Renal pelvis (tissue), 4 donors: ENCODE results near the gene TMEM238. TPM values are rescaled to one million over a fixed set of nuclear protein-coding genes. Genes with fewer than 3 reads are reported as not detected.
A peak's percentile ranks its signal among the peaks of the same experiment; 100 is the strongest.

Experiments
- DNase-seq: peaks from one replicate; pipeline ENCODE4 v3.0.0-alpha.2; 2013
- polyA plus RNA-seq, 3 donors: library from polyadenylated mRNA; unstranded; fragments of 120-200 nt; gene quantifications; one replicate each; pipeline ENCODE4 v1.2.1, GENCODE V29; 2013; ENCODE audit not compliant: insufficient read length in 3 of 3

The TMEM238 gene
- polyA plus RNA-seq, 3 donors = 0.61 to 1.2 (median 0.91) TPM

- peak; percentile 95 for DNase-seq
These were observed 1.0 kb upstream of the TMEM238 start for GRCh38 chr19:55384920-55385723.

DNA sequence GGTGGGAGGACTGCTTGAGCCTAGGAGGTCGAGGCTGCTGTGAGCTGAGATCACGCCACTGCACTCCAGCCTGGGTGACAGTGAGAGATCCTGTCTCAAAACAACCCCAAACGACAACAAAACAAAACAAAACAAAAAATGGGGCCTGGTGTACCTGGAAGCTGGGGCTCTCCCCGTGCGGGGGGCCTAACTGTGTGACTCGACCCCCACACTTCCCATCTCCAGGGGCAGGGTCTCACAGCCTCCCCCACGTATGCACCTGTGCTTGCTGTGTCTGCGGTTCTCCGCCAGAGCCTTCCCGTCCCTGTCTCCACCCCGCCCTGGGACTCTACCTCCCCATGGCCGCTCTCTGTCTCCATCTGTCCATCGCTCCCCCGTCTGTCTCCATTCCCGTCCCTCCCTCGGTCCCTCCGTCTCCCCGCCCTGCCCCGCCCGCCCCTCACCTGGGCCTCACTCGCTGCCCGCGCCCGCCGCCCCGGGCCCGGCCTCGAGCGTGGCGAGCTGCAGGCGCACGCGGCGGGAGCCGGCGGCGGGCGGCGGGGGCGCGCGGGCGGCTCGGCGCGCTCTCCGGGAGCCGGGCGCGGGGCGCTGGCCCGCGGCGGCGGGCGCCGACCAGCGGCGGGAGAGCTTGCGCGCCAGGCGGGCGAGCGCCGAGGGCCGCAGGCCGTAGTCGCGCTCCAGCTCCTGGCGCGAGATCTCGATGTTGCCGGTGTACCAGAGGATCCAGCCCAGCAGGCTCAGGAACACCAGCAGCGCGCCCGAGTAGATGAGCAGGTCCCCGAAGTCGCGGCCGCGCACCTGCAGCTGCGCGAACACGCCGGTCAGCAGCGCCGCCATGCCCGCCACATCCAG is 587 bp downstream of the TMEM238 start:
- no peak for DNase-seq

- DNase-seq = no peak
These were observed 1.5 kb downstream of the TMEM238 start for GRCh38 chr19:55382522-55383054.

GRCh38 chr19:55382013-55382412 is 2.1 kb downstream of the TMEM238 start:
- no peak for DNase-seq

DNA sequence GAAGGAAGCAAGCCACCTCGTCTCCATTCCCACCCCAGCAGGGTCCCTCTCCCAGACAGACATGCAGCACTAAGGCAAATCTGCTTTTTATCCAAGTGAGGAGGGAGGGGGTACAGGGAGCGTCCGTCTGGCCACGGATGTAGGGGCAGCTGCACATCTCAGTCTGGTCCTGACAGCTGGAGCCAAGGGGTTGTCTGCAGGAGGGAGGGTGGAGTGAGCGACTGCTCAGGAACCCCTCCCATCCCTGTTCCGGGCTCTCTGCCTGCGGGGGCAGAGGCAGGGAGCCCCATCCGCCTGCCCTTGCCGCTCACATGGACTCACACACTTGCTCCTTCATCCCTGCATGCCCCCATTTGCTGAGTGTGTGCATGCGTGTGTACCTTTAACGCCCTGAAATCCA is 4.9 kb downstream of the TMEM238 start:
- no peak for DNase-seq

DNA sequence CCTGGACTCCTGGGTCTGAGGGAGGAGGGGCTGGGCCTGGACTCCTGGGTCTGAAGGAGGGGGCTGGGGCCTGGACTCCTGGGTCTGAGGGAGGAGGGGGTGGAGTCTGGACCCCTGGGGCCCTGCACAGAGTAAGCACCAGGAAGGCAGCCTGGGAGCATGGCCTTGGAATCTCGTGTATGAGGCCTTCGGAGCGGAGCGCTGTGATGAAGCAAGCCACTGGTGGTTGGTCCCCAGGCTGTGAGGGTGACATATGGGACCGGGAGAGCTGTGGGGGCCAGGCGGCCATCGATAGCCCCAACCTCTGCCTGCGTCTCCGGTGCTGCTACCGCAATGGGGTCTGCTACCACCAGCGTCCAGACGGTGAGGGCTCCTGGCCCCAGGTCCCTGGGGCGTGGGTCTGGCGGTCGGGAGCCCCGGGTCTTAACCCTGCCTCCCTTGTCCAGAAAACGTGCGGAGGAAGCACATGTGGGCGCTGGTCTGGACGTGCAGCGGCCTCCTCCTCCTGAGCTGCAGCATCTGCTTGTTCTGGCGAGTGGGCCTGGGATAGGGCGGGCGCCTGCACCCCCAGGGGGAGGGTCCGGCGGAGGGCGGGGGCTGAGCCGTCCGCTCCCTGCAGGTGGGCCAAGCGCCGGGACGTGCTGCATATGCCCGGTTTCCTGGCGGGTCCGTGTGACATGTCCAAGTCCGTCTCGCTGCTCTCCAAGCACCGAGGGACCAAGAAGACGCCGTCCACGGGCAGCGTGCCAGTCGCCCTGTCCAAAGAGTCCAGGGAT is 6.5 kb downstream of the TMEM238 start:
- no peak for DNase-seq

DNA sequence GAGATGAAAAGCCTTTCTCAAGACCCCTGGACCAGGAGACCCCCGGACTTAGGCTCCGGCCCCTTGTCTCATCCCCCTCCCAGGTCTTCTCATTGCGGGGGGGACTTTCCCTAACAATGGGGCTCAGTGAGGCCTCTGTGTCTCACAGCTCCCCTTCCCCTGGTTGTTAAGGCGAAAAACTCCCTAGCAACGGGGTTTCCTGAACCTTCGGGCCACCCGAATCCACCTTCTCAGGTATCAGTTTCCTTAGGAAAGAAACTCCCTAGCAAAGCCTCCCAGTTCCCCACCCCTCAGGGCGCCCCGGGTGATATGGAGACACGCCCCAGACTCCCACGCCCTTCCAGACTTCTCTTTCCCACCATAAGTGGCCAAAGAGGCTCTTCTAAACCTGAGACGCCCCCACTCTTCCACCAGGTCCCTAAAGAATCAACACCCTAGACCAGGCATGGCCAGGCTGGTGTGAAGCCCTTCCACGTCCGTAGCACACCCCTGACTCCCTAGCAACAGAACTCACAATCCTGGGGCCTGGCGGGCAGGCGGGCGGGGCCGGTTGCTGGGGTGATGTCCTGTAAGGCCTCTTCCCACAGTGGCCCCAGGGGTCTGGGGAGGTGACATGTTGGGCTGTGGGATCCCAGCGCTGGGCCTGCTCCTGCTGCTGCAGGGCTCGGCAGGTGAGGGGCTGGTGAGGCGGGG is 7.7 kb downstream of the TMEM238 start, which contains the start of gene TMEM190:
Gene TMEM190, plus strand, starts transcription at position 586 of the 693 bp plus-strand sequence. Its CDS starts 28 bp downstream, at position 614.
- DNase-seq = no peak

DNA sequence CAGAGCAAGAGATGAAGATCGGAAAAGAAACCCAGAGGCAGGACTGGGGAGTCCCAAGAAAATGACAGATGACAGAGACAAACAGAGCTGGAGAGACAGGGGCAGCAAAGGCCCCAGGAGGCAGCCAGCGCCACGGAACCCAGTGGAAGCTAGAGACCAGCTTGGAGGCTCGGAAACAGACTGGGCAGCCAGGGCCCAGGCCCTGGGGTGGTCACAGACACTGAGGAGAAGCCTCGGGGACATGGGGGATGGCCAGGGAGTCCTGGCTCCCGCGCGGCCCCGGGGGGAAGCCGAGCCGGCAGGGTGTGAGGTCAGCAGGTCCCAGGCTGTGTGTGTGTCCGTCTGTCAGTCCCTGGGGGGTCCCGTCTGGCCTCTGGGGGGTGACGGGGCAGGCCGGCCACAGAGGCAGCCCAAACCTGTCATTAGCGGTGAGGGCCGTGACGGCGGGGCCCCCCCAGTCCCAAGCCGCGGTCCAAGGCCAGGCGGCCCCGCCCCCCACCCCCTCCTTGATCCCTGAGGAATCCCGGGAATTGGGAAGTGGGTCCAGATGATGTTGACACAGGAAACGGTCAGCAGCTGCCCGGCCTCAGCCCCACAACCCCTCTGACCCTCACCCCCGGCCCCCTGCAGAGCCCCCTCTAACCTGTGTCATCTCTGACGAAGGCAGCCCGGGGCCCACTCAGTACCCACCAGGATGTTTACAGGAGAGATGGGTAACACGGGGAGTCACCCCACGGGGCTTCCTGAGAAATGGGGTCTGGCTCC is 9.9 kb downstream of the TMEM238 start:
- no peak for DNase-seq

DNA sequence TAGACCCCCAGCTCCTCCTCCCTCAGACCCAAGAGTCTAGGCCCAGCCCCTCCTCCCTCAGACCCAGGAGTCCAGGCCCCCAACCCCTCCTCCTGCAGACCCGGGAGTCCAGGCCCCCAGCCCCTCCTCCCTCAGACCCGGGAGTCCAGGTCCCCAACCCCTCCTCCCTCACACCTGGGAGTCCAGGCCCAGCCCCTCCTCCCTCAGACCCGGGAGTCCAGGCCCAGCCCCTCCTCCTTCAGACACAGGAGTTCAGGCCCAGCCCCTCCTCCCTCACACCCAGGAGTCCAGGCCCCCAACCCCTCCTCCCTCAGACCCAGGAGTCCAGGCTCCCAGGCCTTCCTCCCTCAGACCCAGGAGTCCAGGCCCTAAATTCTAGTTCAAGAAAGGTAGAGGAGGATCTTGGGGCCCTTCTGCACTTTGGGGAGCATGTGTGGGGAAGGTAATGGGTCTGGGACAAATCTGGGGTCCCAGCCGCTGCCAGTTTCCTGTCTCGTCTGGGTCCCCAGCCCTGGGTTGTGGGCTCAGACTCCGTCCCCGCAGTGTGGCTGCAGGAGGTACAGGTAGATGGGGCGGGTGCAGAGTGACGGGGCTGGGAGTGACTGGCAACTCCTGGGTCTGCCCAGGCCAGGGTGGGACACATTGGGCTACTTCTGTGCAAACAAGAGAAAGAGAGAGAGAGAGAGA is 10.6 kb downstream of the TMEM238 start:
- no peak for DNase-seq

GRCh38 chr19:55372316-55373081 is 11.6 kb downstream of the TMEM238 start:
- no peak for DNase-seq

GRCh38 chr19:55370305-55370988 is 13.6 kb downstream of the TMEM238 start, which contains the start of gene IL11:
Gene IL11 (minus strand): TSS chr19:55370463. CDS start chr19:55370310, 153 bp downstream.
- no peak for DNase-seq

DNA sequence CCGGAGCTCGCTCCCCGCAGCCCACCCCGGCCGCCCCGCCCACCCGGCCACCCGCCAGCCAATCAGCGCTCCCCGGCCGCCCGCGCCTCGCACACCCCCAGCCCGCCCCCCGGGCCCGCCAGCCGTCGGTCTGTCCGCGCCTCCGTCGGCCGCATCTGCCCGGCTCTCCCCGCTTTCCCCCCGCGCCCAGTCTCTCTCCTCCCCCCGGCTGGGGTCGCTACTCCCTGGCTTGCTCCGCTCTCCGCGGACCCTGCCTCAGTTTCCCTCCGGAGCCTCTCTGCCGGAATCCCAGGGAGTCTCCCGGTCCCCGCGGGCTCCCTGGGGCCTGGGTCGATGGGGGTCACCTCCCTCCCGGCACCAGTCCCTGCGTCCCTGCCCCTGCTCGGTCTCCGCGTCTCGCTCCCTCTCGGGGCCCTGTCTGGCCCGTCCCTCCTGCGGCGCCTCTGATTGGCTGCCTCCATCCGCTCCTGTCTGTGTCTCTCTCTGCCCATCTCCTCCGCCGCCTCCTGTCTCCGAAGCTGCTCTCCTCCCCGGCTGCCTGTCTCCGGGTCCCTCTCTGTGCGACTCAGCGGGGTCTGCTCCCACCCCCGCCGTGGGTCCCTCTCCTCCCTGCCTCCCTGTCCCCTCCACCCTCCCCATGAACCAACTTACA is 14.3 kb downstream of the TMEM238 start:
- DNase-seq = no peak

- no peak for DNase-seq
These were observed 15.2 kb downstream of the TMEM238 start for GRCh38 chr19:55368701-55369563.

DNA sequence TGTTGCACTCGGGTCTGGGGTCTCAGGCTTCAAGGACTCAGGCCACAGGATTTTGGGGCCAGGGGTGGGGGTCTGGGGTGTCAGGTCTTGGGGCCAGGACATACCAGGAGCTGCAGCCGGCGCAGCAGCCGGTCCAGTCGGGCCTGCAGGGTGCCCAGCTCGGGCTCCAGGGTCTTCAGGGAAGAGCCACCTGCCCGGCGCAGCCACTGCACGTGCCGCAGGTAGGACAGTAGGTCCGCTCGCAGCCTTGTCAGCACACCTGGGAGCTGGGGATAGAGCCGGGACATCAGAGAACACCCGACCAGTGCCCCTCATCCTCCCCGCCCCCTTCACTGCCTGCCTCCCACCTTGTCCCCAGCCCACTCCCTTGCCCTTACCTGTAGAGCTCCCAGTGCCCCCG is 16.0 kb downstream of the TMEM238 start:
- DNase-seq = no peak

GRCh38 chr19:55366790-55367189 is 17.3 kb downstream of the TMEM238 start:
- DNase-seq = no peak

- no peak for DNase-seq
These were observed 18.1 kb downstream of the TMEM238 start for GRCh38 chr19:55365964-55366363.

- DNase-seq = no peak
These were observed 18.8 kb downstream of the TMEM238 start for GRCh38 chr19:55365245-55365644.
